Esophagus squamous epithelium (tissue), 4 donors: ENCODE measurements around the gene PILRA.
"Not testable (repeated sequence)": the region's sequence is repeated elsewhere in the genome, so short reads cannot be mapped to it uniquely, and the experiment has no call there.

Experiments
- CTCF ChIP-seq, 6 experiments: fragments of 450-650 bp in 4 of 6; fragments of 200-600 bp in 2 of 6; sonication (generic) in 2 of 6; IDR thresholded peaks; one replicate each; pipeline ENCODE4 v1.5.1; 2016 to 2019; ENCODE audit warnings: antibody characterized with exemption in 6 of 6, mild to moderate bottlenecking in 4 of 6, moderate library complexity in 4 of 6
- POLR2A ChIP-seq, 4 donors: fragments of 450-650 bp; IDR thresholded peaks; one replicate each; pipeline ENCODE4 v1.6.1; 2017; ENCODE audit warnings: antibody characterized with exemption in 4 of 4, mild to moderate bottlenecking in 4 of 4, moderate library complexity in 3 of 4

GRCh38 chr7:100344124-100344559, 29.1 kb upstream of the PILRA start:
- not testable (repeated sequence) for TF ChIP-seq POLR2A, CTCF (IDR thresholded peaks at IDR 0.05)
